ENCODE results near the gene PCDH7. TPM values are rescaled to one million over a fixed set of nuclear protein-coding genes. Genes with fewer than 3 reads are reported as not detected.

PCDH7 gene
- polyA plus RNA-seq, 10 donors: 23.4 to 40.5 (median 31.9) TPM

DNA sequence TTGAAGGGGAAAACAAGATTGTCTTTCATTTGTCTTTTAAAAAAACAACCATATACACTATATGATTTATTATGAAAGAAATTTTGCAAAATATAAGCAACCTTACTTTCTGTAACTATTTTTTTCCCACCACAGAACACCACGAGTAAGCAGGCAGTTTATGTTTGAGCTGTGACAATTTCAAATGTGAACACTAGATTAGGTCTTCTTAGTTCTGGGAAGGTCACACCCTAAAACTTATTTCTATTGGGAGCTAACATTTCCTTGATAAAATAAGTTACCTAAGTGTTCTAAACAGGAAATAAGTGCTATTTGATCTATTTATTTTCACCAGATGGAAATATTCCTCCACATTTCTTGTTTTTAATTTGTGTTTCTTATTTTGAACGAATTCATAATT, 50.6 kb downstream of the PCDH7 start:
- peak in 1 of 3 donors; percentile 48 for DNase-seq

DNA sequence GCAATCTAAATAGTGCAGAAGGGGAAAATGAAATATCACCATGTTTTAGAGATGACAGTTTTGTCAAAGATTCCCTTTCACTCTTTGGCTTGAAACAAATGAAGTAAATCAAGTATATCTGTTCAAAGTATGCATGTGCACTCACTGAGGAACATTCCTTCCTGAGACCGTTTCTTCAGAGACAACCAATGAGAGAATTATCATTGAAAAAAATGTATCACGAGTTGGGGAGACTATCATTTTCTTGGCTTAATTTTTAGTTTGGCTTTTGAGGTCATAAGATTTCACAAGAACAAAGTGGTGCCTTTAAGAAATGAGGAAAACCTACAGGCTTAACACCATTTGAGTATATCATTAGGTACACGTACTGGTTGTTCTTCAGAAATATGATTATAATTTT, 56.3 kb downstream of the PCDH7 start:
- no peak for DNase-seq

DNA sequence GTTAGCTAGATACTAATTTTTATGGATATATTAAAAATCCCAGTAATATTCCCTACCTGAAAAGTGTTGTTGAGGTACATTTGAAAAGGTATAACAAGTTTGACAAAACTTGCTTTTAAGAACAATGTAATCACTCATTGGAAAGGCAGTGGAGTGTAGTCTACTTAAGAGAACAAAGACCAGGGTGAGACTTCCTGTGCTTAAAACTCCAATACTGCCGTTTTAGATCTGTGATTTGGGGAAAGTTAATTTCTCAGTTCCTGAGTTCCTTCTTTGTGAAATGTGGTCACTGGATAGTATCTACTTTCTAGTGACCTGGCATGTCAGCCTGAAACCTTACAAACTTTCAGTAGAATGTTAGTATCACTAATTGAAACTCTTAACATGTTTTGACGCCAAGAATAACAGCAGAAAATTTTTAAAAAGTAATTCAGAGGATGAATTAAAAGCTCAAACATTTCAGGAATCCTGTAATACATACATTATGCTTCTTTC, 56.8 kb downstream of the PCDH7 start:
- no peak for DNase-seq
